ENCODE data around the gene TPPP3.

Gene TPPP3

GRCh38 chr16:67437513-67437912 is 44.2 kb upstream of the TPPP3 start:
- no CpG with 5 or more reads among the region's 4 CpGs for WGBS (ENCODE audit: insufficient coverage)
- no peak overlapping the region for H3K4me3 ChIP-seq (ENCODE audit: control insufficient read depth in 1 of 7, extremely low read depth in 1 of 7, insufficient read depth in 4 of 7, low read depth in 2 of 7, low read length in 6 of 7)
- no peak for DNase-seq
- ChIA-PET CTCF (interaction anchor here (0.9 to 1.5 kb wide), 2 partner anchors 13 to 38 kb away, joined by 3 to 5 read pairs; no protein-coding TSS in a partner anchor), POLR2A (no interaction called here)
- no peaks in the 10 kb centered on the region for H3K9me3 ChIP-seq (ENCODE audit: control extremely low read depth in 1 of 5, control insufficient read depth in 4 of 5, insufficient read depth in 2 of 5, low read depth in 1 of 5, low read length in 4 of 5)
- peaks cover 0 to 16% (median 0%) of the 10 kb centered on the region in 4 experiments for H3K4me1 ChIP-seq (ENCODE audit: control extremely low read depth in 1 of 4, control insufficient read depth in 4 of 4, insufficient read depth in 4 of 4, low read length in 3 of 4)
- H3K27me3 ChIP-seq (replicated peaks in 2 of 5; ENCODE audit: control insufficient read depth in 4 of 5, insufficient read depth in 5 of 5, low read length in 4 of 5): peaks cover 0 to 9% (median under 1%) of the 10 kb centered on the region in 5 experiments
- H3K36me3 ChIP-seq (ENCODE audit: control insufficient read depth in 4 of 4, insufficient read depth in 4 of 4, low read length in 3 of 4): peaks cover 0 to 60% (median 33%) of the 10 kb centered on the region in 4 experiments
- no peak overlapping the region for H3K27ac ChIP-seq (ENCODE audit: insufficient read depth in 1 of 2, low read depth in 1 of 2, low read length in 2 of 2, poor library complexity in 1 of 2, severe bottlenecking in 2 of 2)

DNA sequence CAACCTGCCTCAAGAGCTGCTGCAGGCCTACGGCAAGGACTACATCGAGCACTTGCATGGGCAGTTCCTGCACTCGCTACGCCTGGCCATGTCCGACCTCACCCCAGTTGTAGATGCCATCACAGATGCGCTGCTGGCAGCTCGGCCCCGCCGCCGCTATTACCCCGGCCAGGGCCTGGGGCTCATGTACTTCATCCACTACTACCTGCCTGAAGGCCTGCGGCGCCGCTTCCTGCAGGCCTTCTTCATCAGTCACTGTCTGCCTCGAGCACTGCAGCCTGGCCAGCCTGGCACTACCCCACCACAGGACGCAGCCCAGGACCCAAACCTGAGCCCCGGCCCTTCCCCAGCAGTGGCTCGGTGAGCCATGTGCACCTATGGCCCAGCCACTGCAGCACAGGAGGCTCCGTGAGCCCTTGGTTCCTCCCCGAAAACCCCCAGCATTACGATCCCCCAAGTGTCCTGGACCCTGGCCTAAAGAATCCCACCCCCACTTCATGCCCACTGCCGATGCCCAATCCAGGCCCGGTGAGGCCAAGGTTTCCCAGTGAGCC is 43.4 kb upstream of the TPPP3 start:
- H3K27me3 ChIP-seq (replicated peaks in 2 of 5; ENCODE audit: control insufficient read depth in 4 of 5, insufficient read depth in 5 of 5, low read length in 4 of 5): peaks cover 0 to 16% (median 3%) of the 10 kb centered on the region in 5 experiments
- ChIA-PET CTCF (interaction anchor here (1.0 to 1.9 kb wide), 3 partner anchors 9 to 23 kb away, joined by 3 to 7 read pairs (median 4); no protein-coding TSS in a partner anchor), POLR2A (interaction anchor here (0.6 kb wide), 1 partner anchor 28 kb away, joined by 3 read pairs; no protein-coding TSS in a partner anchor)
- peaks cover 0 to 54% (median 30%) of the 10 kb centered on the region in 4 experiments for H3K36me3 ChIP-seq (ENCODE audit: control insufficient read depth in 4 of 4, insufficient read depth in 4 of 4, low read length in 3 of 4)
- H3K27ac ChIP-seq (ENCODE audit: insufficient read depth in 1 of 2, low read depth in 1 of 2, low read length in 2 of 2, poor library complexity in 1 of 2, severe bottlenecking in 2 of 2): no peak overlapping the region
- no peak for DNase-seq
- H3K4me3 ChIP-seq (ENCODE audit: control insufficient read depth in 1 of 7, extremely low read depth in 1 of 7, insufficient read depth in 4 of 7, low read depth in 2 of 7, low read length in 6 of 7): no peak overlapping the region
- 98% methylated on average over 18 of the region's 23 CpGs for WGBS (ENCODE audit: insufficient coverage)
- no peaks in the 10 kb centered on the region for H3K9me3 ChIP-seq (ENCODE audit: control extremely low read depth in 1 of 5, control insufficient read depth in 4 of 5, insufficient read depth in 2 of 5, low read depth in 1 of 5, low read length in 4 of 5)
- H3K4me1 ChIP-seq (ENCODE audit: control extremely low read depth in 1 of 4, control insufficient read depth in 4 of 4, insufficient read depth in 4 of 4, low read length in 3 of 4): peaks cover 0 to 14% (median 3%) of the 10 kb centered on the region in 4 experiments

- peaks cover 0 to 21% (median 5%) of the 10 kb centered on the region in 5 experiments for H3K27me3 ChIP-seq (replicated peaks in 2 of 5; ENCODE audit: control insufficient read depth in 4 of 5, insufficient read depth in 5 of 5, low read length in 4 of 5)
- ChIA-PET CTCF (interaction anchor here (0.9 to 3.3 kb wide), 6 partner anchors 9 to 29 kb away, joined by 3 to 17 read pairs (median 4); no protein-coding TSS in a partner anchor), POLR2A (interaction anchor here (0.6 kb wide), 1 partner anchor 27 kb away, joined by 3 read pairs; no protein-coding TSS in a partner anchor)
- H3K4me1 ChIP-seq (ENCODE audit: control extremely low read depth in 1 of 4, control insufficient read depth in 4 of 4, insufficient read depth in 4 of 4, low read length in 3 of 4): peaks cover 0 to 11% (median 9%) of the 10 kb centered on the region in 4 experiments
- DNase-seq: no peak
- peaks cover 0 to 45% (median 29%) of the 10 kb centered on the region in 4 experiments for H3K36me3 ChIP-seq (ENCODE audit: control insufficient read depth in 4 of 4, insufficient read depth in 4 of 4, low read length in 3 of 4)
- no peaks in the 10 kb centered on the region for H3K9me3 ChIP-seq (ENCODE audit: control extremely low read depth in 1 of 5, control insufficient read depth in 4 of 5, insufficient read depth in 2 of 5, low read depth in 1 of 5, low read length in 4 of 5)
- no peak overlapping the region for H3K4me3 ChIP-seq (ENCODE audit: control insufficient read depth in 1 of 7, extremely low read depth in 1 of 7, insufficient read depth in 4 of 7, low read depth in 2 of 7, low read length in 6 of 7)
- H3K27ac ChIP-seq (ENCODE audit: insufficient read depth in 1 of 2, low read depth in 1 of 2, low read length in 2 of 2, poor library complexity in 1 of 2, severe bottlenecking in 2 of 2): no peak overlapping the region
- WGBS (ENCODE audit: insufficient coverage): over 99% methylated on average over 16 of the region's 16 CpGs
Measured at GRCh38 chr16:67435758-67436164, 42.5 kb upstream of the TPPP3 start.

- WGBS (ENCODE audit: insufficient coverage): 93% methylated on average over 3 of the region's 5 CpGs
- H3K4me3 ChIP-seq (ENCODE audit: control insufficient read depth in 1 of 7, extremely low read depth in 1 of 7, insufficient read depth in 4 of 7, low read depth in 2 of 7, low read length in 6 of 7): no peak overlapping the region
- H3K9me3 ChIP-seq (ENCODE audit: control extremely low read depth in 1 of 5, control insufficient read depth in 4 of 5, insufficient read depth in 2 of 5, low read depth in 1 of 5, low read length in 4 of 5): no peaks in the 10 kb centered on the region
- DNase-seq: no peak
- H3K36me3 ChIP-seq (ENCODE audit: control insufficient read depth in 4 of 4, insufficient read depth in 4 of 4, low read length in 3 of 4): peaks cover 0 to 22% (median 14%) of the 10 kb centered on the region in 4 experiments
- ChIA-PET POLR2A (interaction anchor here (0.6 kb wide), 1 partner anchor 18 kb away, joined by 3 read pairs; no protein-coding TSS in a partner anchor), CTCF (interaction anchor here (0.7 to 3.3 kb wide), 4 partner anchors 11 to 67 kb away, joined by 3 to 17 read pairs (median 6); no protein-coding TSS in a partner anchor)
- H3K4me1 ChIP-seq (ENCODE audit: control extremely low read depth in 1 of 4, control insufficient read depth in 4 of 4, insufficient read depth in 4 of 4, low read length in 3 of 4): peaks cover 0 to 16% (median 14%) of the 10 kb centered on the region in 4 experiments
- H3K27ac ChIP-seq (ENCODE audit: insufficient read depth in 1 of 2, low read depth in 1 of 2, low read length in 2 of 2, poor library complexity in 1 of 2, severe bottlenecking in 2 of 2): no peak overlapping the region
- peaks cover 0 to 46% (median 17%) of the 10 kb centered on the region in 5 experiments for H3K27me3 ChIP-seq (replicated peaks in 2 of 5; ENCODE audit: control insufficient read depth in 4 of 5, insufficient read depth in 5 of 5, low read length in 4 of 5)
Measured at GRCh38 chr16:67433131-67433719, 39.9 kb upstream of the TPPP3 start.

- ChIA-PET CTCF (interaction anchor here (1.1 to 3.3 kb wide), 2 partner anchors 15 to 33 kb away, joined by 3 to 17 read pairs; no protein-coding TSS in a partner anchor), POLR2A (interaction anchor here (0.6 kb wide), 1 partner anchor 19 kb away, joined by 3 read pairs; no protein-coding TSS in a partner anchor)
- H3K4me1 ChIP-seq (ENCODE audit: control extremely low read depth in 1 of 4, control insufficient read depth in 4 of 4, insufficient read depth in 4 of 4, low read length in 3 of 4): peaks cover 0 to 16% (median 14%) of the 10 kb centered on the region in 4 experiments
- peaks cover 0 to 49% (median 19%) of the 10 kb centered on the region in 5 experiments for H3K27me3 ChIP-seq (replicated peaks in 2 of 5; ENCODE audit: control insufficient read depth in 4 of 5, insufficient read depth in 5 of 5, low read length in 4 of 5)
- H3K27ac ChIP-seq (ENCODE audit: insufficient read depth in 1 of 2, low read depth in 1 of 2, low read length in 2 of 2, poor library complexity in 1 of 2, severe bottlenecking in 2 of 2): no peak overlapping the region
- no peaks in the 10 kb centered on the region for H3K9me3 ChIP-seq (ENCODE audit: control extremely low read depth in 1 of 5, control insufficient read depth in 4 of 5, insufficient read depth in 2 of 5, low read depth in 1 of 5, low read length in 4 of 5)
- no peak for DNase-seq
- no peak overlapping the region for H3K4me3 ChIP-seq (ENCODE audit: control insufficient read depth in 1 of 7, extremely low read depth in 1 of 7, insufficient read depth in 4 of 7, low read depth in 2 of 7, low read length in 6 of 7)
- 60% methylated on average over 5 of the region's 5 CpGs for WGBS (ENCODE audit: insufficient coverage)
- H3K36me3 ChIP-seq (ENCODE audit: control insufficient read depth in 4 of 4, insufficient read depth in 4 of 4, low read length in 3 of 4): peaks cover 0 to 14% (median 7%) of the 10 kb centered on the region in 4 experiments
Measured at GRCh38 chr16:67432506-67432890, 39.2 kb upstream of the TPPP3 start.

GRCh38 chr16:67431775-67432505 is 38.6 kb upstream of the TPPP3 start:
- CTCF ChIA-PET: interaction anchor here (0.9 to 2.0 kb wide), 3 partner anchors 9 to 15 kb away, joined by 3 to 6 read pairs (median 5); no protein-coding TSS in a partner anchor
- Histone ChIP-seq H3K4me3 (ENCODE audit: control insufficient read depth in 1 of 7, extremely low read depth in 1 of 7, insufficient read depth in 4 of 7, low read depth in 2 of 7, low read length in 6 of 7) (peak overlapping the region in 3 of 7 experiments; percentile 45 to 56 (median 52)), H3K4me1 (ENCODE audit: control extremely low read depth in 1 of 4, control insufficient read depth in 4 of 4, insufficient read depth in 4 of 4, low read length in 3 of 4) (peaks cover 0 to 16% (median 14%) of the 10 kb centered on the region in 4 experiments), H3K36me3 (ENCODE audit: control insufficient read depth in 4 of 4, insufficient read depth in 4 of 4, low read length in 3 of 4) (peaks cover 0 to 9% (median 3%) of the 10 kb centered on the region in 4 experiments), H3K9me3 (ENCODE audit: control extremely low read depth in 1 of 5, control insufficient read depth in 4 of 5, insufficient read depth in 2 of 5, low read depth in 1 of 5, low read length in 4 of 5) (no peaks in the 10 kb centered on the region), H3K27me3 (replicated peaks in 2 of 5; ENCODE audit: control insufficient read depth in 4 of 5, insufficient read depth in 5 of 5, low read length in 4 of 5) (peaks cover 0 to 51% (median 19%) of the 10 kb centered on the region in 5 experiments), H3K27ac (ENCODE audit: insufficient read depth in 1 of 2, low read depth in 1 of 2, low read length in 2 of 2, poor library complexity in 1 of 2, severe bottlenecking in 2 of 2) (no peak overlapping the region)
- DNase-seq: peak in 1 of 3 donors; percentile 35
- WGBS (ENCODE audit: insufficient coverage): 58% methylated on average over 7 of the region's 13 CpGs
- POLR2A ChIA-PET: interaction anchor here (0.9 kb wide), 1 partner anchor 21 kb away, joined by 3 read pairs; no protein-coding TSS in a partner anchor

Measured in common myeloid progenitor, CD34-positive (primary cell).